Stimulated activated CD4-positive, alpha-beta T cell treated with anti-CD3 and anti-CD28 coated beads, Interleukin-1b, Interleukin-23, amount 100 ng/mL, for 24 hours (primary cell): ENCODE measurements around the gene CA4.

Experiments used
- DNase-seq, 4 experiments: peaks; one replicate each; pipeline ENCODE4 v3.0.0-alpha.2; 2020; ENCODE audit warnings: low read depth in 4 of 4, low spot score in 1 of 4

The CA4 gene

DNA sequence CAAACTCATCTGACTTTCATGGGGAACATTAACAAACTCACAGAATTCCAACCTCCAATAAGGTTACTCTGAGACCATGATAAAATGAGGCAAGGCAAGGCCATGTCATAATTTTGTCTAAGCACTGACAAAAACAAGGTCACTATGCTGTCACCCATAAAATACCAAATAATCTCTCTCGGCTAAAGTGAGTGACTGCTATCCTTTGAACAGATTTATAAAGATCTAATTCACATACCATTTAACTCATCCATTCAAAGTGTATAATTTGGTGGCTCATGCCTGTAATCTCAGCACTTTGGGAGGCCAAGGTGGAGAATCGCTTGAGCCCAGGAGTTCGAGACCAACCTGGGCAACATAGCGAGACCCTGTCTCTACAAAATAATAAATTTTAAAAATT is 20.6 kb upstream of the CA4 start:
- DNase-seq: no peak

DNA sequence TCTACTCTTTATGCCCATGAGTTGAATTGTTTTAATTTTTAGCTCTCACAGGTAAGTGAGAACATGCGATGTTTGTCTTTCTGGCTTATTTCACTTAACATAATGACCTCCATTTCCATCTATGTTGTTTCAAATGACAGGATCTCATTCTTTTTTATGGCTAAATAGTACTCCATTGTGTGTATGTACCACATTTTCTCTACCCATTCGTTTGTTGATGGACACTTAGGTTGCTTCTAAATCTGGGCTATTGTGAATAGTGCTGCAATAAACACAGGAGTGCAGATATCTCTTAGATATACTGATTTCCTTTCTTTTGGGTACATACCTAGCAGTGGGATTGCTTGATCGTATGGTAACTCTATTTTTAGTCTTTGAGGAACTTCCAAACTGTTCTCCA is 19.3 kb upstream of the CA4 start:
- DNase-seq: no peak

DNA sequence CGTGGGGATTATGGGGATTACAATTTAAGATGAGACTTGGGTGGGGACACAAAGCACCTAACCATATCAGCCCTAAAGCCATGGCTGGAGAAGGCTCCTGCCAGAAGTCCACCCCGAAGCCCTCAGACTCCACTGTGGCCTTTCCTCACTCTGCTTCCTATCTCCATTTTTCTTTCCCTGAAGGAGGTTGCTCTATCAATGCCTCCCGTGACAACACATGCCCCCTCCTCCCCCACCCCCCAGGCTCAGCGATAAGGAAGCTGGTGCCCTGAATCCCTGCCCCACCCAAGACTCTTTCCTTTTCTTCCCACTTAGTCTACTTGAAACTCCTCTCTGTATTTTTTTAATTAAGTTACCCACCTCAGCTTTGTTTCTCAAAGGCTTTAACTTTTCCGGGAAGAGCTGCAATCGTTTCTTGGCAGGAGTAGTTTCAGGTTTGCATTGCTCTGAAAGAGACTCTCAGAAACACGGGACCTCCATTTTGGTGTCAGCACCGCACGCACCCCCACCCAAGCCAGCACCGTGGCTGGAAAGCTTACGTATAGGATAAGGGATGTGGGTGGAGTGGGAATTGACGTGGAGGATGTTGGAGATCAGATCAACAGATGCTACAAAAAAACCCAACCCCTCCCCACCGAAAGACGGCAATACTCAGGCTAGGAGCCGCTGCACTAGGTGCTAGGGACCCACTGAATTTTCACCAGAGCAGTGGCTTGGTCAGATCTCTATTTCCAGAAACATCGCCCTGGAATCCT is 15.2 kb upstream of the CA4 start:
- no peak for DNase-seq

DNA sequence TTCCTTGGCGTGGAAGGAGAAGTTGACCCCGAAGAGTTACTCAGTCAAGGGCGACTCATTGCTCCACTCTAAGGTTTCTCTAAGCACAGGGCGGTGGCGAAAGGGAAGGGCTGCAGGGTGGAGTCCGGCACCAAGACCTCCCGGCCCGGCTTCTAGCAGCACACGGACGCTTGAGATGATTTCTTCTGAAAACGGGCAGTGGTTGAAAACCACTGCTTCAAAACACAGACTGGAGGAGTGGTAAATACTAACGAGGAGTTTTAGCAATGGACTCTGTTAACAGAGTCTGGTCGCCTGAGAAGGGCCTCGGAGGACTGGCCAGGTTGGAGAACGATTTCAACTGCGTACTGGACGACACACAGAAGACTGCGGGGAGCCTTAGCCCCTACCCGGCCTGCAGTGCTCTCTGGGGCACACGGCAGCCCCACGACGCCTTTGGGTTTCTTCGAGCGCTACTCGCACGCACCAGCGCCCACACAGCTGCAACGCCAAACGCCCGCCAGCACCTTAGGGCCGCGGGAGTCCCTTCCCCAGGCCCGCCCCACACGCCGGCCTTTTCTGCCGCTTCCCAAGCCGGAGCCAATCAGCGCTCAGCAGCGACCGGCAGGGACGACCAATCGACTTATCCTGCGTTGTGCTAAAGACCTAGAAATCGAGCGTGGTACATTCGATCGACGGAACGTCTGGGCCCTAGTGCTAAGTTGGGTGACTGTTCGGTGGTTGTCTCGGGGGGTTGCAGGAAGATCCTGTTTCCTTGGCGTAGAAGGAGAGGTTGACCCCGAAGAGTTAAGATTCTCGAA is 14.4 kb upstream of the CA4 start:
- peak; percentile 47 to 80 (median 68) for DNase-seq

DNA sequence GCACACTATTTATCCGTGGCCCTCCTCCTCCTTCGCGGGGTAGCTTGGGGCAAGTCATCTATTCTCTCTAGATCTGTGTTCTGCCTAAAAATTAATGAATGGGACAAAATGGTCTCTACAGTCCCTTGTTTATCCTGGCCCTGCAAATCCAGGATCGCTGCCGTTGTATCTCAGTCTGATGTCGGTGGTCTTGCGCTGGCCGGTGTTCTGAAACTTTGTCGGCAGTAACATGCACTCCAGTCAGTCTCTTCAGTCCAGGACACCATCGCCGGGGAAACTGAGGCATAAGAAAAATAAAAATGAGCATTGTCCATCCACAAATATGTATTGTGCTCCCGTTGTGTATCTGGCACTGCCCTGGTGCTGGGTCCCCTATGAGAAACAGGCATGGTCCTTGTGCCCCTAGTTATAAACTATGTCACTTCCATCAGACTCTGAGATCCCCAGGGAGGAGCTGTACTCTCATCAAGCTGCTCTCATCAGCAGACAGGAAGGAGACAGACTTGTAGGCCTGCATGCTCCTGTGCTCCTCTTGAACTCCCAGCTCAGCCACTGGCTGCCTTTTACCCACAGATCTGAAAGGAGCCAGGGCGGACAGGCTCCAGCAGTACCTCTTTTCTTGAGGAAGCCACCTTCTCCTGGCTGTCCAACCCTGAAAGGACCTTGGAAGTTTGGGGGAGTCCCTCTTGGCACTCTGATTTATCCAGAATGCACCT is 13.7 kb upstream of the CA4 start:
- DNase-seq: no peak

DNA sequence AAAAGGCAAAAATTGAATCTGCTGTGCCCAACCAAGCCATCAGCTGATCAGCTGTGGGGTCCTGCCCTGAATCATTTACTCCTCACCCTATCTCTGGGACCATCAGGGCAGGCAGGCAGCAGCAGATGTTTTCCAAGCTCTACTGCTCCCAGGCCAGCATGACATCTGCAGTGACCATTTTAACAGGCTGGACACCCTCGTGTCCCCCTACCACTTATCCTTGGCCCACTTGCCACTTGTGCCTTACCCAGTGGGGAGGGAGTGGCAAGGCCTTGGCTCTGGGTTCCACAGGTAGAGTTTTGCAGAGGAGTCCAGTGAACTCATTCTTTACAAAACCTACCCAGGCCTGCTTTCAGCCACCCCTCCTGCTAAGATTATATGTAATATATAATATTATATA is 12.0 kb upstream of the CA4 start:
- DNase-seq: no peak

DNA sequence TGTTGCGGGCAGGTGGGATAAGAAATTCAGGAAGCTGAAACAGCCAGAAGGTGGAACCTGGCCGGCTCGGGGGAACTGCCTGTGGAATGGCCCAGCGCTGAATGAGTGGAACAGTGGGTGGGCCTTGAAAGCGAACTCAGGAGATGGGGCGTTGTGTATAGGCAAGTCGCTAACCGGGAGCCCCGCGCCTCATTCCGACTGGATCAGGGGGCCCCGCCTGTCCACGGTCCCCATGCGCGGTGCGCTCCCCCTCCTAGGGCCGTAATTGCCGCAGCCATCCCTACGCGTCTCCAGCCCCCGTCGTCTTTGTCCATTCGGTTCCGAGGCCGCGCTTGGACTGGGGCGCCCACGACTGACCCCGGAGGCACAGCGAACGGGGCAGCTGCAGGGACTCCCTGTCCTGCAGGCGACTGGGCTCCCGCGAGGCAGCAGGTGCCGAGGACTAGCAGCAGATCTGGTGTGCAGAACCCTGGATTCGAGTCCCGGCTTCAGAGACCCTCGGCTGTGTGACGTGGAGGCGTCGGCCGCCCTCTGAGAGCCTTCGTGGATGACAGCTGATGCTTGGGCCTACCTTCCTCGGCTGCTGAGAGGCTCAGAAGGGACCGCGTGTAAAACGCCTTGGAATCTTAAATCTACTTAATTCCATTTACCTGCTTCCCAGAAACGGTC is 10.9 kb upstream of the CA4 start:
- no peak for DNase-seq

DNA sequence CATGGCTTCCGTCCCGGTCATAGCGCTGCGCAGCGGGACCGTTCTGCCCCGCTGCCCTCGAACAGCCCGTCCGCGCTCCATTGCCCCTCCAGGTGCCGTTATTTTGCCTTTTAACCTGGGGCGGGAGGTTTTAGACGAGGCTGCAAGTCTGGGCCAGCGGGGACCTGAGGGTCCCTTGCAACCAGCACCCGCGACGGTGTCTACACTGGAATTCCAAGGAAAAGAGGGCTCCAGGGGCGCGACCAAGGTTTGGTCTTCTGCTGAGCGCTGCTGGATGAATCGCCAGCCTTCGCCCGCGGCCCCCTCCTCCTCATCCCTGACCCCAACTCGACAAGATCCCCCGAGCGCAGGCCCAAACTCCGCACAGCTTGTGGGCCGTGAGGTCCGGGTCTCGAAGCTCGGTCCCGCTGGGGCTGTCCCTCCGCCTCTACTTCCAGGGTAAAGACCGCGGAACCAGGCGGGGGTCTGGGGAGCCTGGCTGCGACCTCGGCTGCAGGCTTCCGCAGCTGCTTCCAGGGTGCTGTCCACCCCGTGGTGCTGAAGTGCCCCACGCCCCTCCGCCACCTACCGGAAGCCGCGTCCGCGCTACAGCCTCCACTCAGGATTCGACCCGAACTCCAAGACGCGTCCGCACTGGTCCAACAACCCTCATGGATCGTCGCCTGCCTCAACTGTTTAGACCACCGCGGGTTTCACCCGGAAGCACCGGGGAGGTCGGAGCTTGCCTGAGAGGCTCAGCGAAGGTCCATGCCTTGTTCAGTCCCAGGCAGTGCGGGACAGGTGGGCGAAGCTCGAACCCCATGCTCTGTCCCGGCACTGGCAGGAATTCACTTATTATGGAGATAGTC is 10.1 kb upstream of the CA4 start:
- DNase-seq: peak; percentile 29 to 46 (median 36)

DNA sequence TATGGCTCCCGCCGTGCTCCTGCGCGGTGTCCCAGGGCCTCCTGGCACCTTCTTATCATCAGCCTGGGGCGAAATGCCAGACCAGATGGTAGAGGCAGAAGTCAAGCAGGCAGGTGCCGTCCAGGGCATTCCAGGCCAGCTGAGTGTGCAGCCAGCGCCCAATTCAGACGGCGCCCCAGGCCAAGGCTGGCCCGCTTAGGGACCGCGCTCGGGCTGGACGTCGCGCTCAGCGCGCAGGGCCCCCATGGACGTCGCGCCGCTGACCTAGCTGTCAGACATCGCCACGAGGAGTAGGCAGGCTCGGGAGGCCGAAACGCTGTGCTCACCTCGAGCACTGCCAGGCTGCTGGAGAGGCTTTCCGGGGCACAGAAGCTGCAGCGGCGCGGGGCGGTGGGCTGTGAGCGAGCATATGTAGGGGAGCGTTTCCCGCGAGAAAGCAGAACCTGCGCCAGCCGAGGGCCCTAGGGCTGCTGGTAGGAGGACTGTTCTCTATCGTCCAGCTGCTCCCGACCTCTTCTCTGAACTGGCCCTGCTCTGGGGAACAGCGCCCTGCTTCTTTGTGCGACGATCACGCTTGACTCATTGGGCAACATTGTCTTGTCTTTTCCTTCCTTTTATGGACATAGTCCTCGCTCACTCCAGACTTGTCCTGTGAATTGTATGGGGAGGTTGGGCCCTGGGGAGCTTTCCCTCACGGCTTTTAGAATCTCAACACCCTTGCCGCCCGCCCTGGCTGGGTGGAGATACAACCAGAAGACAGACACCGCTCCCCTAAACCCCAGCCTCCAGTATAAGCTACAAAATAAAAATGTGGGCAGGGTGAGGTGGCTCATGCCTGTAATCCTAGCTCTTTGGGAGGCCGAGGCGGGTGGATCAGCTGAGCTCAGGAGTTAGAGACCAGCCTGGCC is 8.4 kb upstream of the CA4 start:
- DNase-seq: no peak

DNA sequence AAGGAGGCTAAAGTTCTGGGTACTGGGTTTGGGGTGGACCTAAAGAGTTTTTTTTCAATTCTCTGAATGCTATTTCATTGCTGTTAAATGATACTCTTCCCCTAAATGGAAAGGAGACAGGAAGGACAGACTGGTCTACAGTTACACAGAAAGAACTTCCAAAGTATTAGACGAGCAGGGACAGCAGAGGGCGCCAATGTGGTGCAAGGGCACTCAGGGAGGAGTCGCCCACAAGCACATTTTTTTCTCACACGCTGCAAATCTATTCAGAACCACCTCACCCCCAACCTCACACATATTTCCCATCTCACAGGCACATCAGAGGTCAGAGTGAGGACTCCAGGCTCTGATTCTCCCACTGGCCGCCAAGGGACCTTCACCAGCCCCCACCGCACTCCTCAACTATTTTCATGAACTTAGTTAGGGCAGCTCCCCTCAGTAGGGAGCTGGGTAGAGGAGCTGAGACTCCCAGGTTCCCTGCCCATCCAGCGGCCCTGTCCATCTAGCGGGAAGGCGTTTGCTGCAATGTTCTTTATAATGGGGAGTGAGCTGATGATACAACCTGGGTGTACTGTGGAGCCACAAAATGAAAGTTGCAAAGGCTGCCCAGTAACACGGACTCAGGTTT is 6.8 kb upstream of the CA4 start:
- DNase-seq: peak; percentile 62 to 71 (median 66)

DNA sequence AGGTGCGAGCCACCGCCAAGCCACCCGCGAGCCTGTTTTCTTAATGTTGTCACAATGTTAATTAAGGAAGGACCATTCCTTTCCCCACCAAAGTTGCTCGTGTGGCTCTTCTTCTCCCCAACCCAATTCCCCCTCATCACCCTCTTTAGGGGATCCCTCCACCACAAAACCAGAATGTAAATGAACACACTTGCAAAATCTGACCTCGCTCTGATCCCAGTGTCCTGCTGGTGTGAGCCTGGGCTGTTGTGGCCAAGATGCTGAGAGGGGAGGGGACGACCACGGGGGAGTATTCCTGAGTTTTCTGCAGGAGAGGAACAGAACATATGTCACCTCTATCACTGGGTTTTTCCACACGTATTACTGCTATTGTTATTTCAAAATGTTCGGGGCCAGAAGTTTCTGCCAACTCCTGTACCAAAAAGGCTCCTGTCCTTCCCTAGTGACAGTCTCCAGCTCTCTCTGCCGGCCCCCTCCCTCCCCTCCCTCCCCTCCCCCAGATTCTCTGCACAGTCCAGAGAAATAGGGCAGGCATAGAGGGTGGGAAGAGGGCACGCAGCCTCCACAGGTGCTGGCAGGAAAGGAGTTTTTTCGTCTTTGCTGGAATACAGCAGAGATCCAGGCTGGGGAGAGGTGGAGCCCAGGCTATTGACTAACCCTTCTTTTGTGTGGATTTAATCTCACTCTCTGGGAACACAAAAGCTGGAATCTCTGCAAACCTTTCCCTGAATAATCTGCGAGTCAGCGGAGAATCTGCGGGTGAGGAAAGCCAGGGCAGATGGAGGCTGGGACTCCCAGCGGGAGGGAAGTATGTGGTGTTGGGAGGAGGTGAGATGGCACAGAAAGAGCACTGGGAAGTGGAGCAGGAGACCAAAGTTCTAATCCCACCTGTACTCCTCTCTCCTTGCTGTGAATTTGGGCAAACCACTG is 4.5 kb upstream of the CA4 start:
- no peak for DNase-seq

DNA sequence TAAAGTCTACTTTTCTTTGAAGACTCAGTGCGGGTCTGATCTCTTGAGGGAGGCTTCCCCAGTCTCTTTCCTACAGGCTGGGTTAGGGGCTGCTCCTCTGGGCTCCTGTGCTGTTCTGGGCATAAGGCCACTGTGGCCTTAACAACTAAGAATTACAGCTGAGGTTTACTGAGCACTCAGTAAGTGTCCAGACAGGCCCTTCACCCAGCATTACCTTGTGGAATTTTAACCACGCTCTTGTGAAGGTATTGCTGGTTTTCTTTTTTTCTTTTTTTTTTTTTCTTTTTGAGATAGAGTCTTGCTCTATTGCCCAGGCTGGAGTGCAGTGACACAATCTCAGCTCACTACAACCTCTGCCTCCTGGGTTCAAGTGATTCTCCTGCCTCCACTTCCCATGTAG is 3.6 kb upstream of the CA4 start:
- DNase-seq: no peak

DNA sequence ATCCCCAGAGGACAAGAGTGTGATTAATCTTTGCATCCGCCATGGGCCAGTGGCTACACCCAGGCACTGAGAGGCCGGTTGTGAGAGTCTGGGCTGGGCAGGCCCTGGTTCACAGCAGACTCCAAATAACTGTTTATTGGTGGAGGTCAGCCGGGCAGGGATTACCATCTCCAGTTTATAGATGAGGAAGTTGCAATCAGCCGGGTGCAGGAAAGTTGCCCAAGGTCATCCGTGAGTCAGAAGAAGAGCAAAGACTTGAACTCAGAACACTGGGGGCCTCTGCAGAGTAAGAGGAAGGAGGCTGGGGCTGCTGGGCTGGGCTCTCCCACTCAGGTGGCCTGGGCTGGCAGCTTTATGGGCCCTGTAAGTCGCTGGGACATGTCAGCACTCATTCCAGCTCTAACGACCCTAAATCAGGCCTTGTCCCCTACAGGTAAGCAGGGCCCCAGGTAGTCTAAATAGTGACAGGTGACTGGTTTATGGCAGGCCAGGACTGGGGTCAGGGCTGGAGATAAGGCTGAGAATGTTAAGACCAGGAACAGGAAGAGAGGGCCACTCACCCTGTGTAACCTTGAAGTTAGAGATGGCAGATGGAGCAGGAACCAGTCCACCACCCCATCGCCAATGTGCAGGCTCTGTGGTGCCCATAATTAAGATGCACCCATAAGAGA is 2.1 kb upstream of the CA4 start:
- no peak for DNase-seq

DNA sequence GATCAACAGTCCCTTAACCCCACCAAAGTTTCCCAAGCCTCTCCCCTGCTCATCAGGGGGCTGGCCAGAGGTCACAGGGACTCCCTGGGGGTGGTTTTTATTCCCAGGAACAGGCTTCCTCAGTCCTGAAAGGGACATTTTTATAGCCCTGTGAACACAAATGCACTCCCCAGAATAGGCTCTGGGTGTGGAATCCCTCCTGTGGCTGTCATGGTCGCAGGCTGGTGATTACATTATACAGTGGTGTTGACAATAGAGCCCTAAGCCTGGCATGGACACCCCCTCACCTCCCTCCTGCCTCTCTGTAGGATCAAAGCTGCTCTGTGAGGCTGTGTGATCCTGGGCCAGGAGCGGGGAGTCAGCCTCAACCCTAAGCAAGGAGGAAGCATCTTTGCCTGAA is 1.4 kb upstream of the CA4 start:
- DNase-seq: no peak

DNA sequence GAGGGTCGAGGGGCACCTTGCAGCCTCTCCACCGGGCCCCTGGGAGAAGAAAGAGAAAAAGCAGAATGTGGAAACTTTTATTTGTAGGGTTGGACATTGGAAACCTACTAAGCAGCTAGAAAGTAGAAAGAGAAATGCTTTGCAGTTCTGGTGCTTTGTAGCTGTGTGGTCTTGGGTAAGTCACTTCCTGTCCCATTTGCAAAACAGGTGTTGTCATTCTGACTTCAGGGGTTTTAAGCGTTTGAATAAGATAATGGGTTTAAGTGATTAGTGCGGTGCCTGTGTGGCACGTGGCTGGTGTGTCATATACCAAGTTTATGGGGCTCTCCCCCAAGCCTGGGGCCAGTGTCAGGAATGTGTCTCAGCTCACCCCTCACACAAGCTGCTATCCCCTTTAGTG is 1.6 kb downstream of the CA4 start:
- no peak for DNase-seq

DNA sequence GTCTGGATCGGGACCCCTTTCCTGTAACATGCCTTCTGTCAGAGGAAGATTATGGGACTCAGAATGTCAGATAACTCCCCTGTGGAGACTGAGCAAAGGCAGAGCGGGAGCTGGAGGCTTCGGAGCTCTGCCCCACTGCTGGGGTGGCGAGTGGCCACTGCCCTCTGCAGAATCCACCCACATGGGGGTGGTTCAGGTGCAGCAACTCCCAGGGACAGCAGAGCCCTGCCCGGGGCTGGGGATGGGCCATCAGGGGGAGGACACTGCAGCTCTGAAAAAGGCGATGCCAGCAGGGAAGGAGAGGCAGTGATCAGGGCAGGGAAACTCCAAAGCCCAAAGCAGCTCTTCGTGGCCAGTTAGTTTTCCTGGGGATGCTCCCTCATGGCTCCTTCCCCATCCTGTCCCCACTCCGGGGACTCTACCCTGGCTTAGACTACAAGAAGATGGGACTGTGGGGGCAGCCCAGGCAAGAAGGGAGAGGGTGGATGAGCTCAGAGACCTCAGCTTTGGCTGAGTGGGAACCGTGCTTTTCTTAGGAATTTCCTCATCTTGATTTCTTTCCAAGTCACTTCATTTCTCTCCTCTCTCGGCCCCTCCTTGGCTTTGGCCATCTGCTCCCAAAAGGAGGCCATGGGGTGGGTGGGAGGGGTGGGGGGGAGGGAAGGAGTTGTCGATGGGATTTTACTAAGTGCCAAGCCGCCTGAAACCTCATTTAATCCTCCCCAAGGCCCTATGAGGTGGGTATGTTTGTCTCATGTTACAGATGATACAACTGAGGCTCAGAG is 4.0 kb downstream of the CA4 start:
- no peak for DNase-seq
